Vagina (tissue), 2 donors: ENCODE measurements around the gene POTED. TPM values are rescaled to one million over a fixed set of nuclear protein-coding genes. Genes with fewer than 3 reads are reported as not detected.
"Not testable (repeated sequence)": the region's sequence is repeated elsewhere in the genome, so short reads cannot be mapped to it uniquely, and the experiment has no call there.

Experiments
- DNase-seq, 2 donors: peaks; one replicate each; pipeline ENCODE4 v3.0.0-alpha.2; 2017; ENCODE audit errors: extremely low spot score in 2 of 2
- H3K27ac ChIP-seq: fragments of 200-600 bp; sonication (generic); one replicate; pipeline ENCODE4 v1.5.1; 2019
- H3K27me3 ChIP-seq: fragments of 200-600 bp; sonication (generic); one replicate; pipeline ENCODE4 v1.5.1; 2019
- H3K36me3 ChIP-seq, 2 donors: fragments of 200-600 bp; sonication (generic); one replicate each; pipeline ENCODE4 v1.5.1; 2017 to 2019
- H3K4me1 ChIP-seq: fragments of 200-600 bp; sonication (generic); one replicate; pipeline ENCODE4 v1.5.1; 2019
- H3K4me3 ChIP-seq, 2 donors: fragments of 200-600 bp; sonication (generic); 1 replicate in 1 of 2; 2 replicates in 1 of 2; pipeline ENCODE4 v1.5.1; 2016 to 2019
- H3K9me3 ChIP-seq: fragments of 200-600 bp; sonication (generic); one replicate; pipeline ENCODE4 v1.5.1; 2019
- intact Hi-C: fragments of 100-400 bp; cut with DNase I; formaldehyde crosslinking; loops from one replicate; pipeline ENCODE4 v1.15.1; 2023
- microRNA-seq: library from miRNA; unstranded; fragments of <30 nt; microRNA quantifications from one replicate; pipeline ENCODE4, GENCODE V29; 2017; ENCODE audit warnings: borderline number of aligned reads, borderline replicate concordance
- small RNA-seq: library from RNA; depleted of rRNA; stranded (forward); fragments of <200 nt; gene quantifications from one replicate; pipeline ENCODE3, GENCODE V24; 2016
- total RNA-seq: library from RNA; depleted of rRNA; stranded (reverse); fragments of >200 nt; gene quantifications from one replicate; pipeline ENCODE4 v1.2.3, GENCODE V29; 2016

The POTED gene
- not detected for total RNA-seq

- H3K36me3 ChIP-seq, H3K9me3 ChIP-seq, H3K27ac ChIP-seq, H3K4me1 ChIP-seq, intact Hi-C loops, H3K4me3 ChIP-seq, H3K27me3 ChIP-seq, DNase-seq: not testable (repeated sequence)
Observed at GRCh38 chr21:13609477-13609876, at the start of gene POTED. Gene POTED (plus strand): TSS chr21:13609777. CDS start chr21:13610229, 452 bp downstream.

GRCh38 chr21:13650101-13650500 lies 40.5 kb downstream of the POTED start:
- H3K27ac ChIP-seq, H3K36me3 ChIP-seq, H3K4me3 ChIP-seq, DNase-seq, H3K4me1 ChIP-seq, H3K9me3 ChIP-seq, intact Hi-C loops, H3K27me3 ChIP-seq: not testable (repeated sequence)

GRCh38 chr21:13651746-13652145 lies 42.2 kb downstream of the POTED start:
- H3K9me3 ChIP-seq, H3K4me1 ChIP-seq, DNase-seq, H3K27me3 ChIP-seq, H3K36me3 ChIP-seq, H3K27ac ChIP-seq, H3K4me3 ChIP-seq, intact Hi-C loops: not testable (repeated sequence)

Small RNAs within 50 kb of the gene (microRNA-seq; reads per million reads assigned to microRNA genes)
- not detected for gene MIR3118-1

Small RNAs within 50 kb of the gene (small RNA-seq; reads per million reads assigned to genes)
- gene AL050303.3 (not detected), gene MIR3118-1 (not detected), gene RNU6-286P (not detected)
